Ovary (tissue), 3 donors: Measurements from ENCODE around the gene YAP1.

ENCODE experiments used
- CTCF ChIP-seq, 3 donors: fragments of 450-650 bp in 2 of 3; fragments of 200-600 bp in 1 of 3; IDR thresholded peaks; one replicate each; pipeline versions ENCODE4 v1.5.1 to v1.8.0; 2016 to 2022; ENCODE audit warnings: antibody characterized with exemption in 3 of 3, mild to moderate bottlenecking in 1 of 3
- EP300 ChIP-seq: sonication (generic); formaldehyde crosslinking; IDR thresholded peaks from one replicate; pipeline ENCODE4 v1.6.1; 2017; ENCODE audit warnings: antibody characterized with exemption
- POLR2A ChIP-seq: fragments of 450-650 bp; IDR thresholded peaks from one replicate; pipeline ENCODE4 v1.6.1; 2017; ENCODE audit warnings: antibody characterized with exemption, mild to moderate bottlenecking, moderate library complexity
- donor health status: DM: no; HTN: no; CAD: no.

GRCh38 chr11:102192349-102193066 is 82.3 kb downstream of the YAP1 start:
- TF ChIP-seq CTCF (IDR thresholded peaks at IDR 0.05) (no peak), POLR2A (no peak), EP300 (no peak)
